COLO668 (cell line): ENCODE data around the gene TMEM182.

Experiments
- DNase-seq: peaks from one replicate; lab custom pipeline; 2025; ENCODE audit not compliant: unreplicated experiment; lab: John Stamatoyannopoulos, UW

The TMEM182 gene

GRCh38 chr2:102852867-102853266, 91.0 kb downstream of the TMEM182 start:
- no peak for DNase-seq
